HuH-7.5 (cell line): Measurements from ENCODE around the gene SLC9A4.

ENCODE experiments used
- DNase-seq: peaks from one replicate; pipeline ENCODE4 v3.0.0; 2011; ENCODE audit warnings: low spot score

Gene SLC9A4

GRCh38 chr2:102473020-102473419 lies at the start of gene SLC9A4:
Gene SLC9A4 (plus strand): TSS chr2:102473226. CDS start chr2:102473760, 534 bp downstream.
- peak; percentile 13 for DNase-seq

GRCh38 chr2:102423368-102423767 lies 49.7 kb upstream of the SLC9A4 start:
- no peak for DNase-seq

GRCh38 chr2:102424754-102425153 lies 48.3 kb upstream of the SLC9A4 start:
- DNase-seq: no peak

- DNase-seq: no peak
Measured at GRCh38 chr2:102425441-102426132, 47.4 kb upstream of the SLC9A4 start.

GRCh38 chr2:102427249-102427648 lies 45.8 kb upstream of the SLC9A4 start:
- DNase-seq: no peak

- DNase-seq: no peak
Measured at GRCh38 chr2:102428573-102428972, 44.5 kb upstream of the SLC9A4 start.

GRCh38 chr2:102432386-102432785 lies 40.6 kb upstream of the SLC9A4 start:
- no peak for DNase-seq

- no peak for DNase-seq
Measured at GRCh38 chr2:102433973-102434654, 38.9 kb upstream of the SLC9A4 start.

GRCh38 chr2:102434655-102435381 lies 38.2 kb upstream of the SLC9A4 start:
- no peak for DNase-seq

GRCh38 chr2:102435741-102436140 lies 37.3 kb upstream of the SLC9A4 start:
- DNase-seq: no peak

- DNase-seq: no peak
Measured at GRCh38 chr2:102436323-102436722, 36.7 kb upstream of the SLC9A4 start.

- DNase-seq: no peak
Measured at GRCh38 chr2:102437122-102437521, 35.9 kb upstream of the SLC9A4 start.

GRCh38 chr2:102438111-102438510 lies 34.9 kb upstream of the SLC9A4 start:
- DNase-seq: no peak

GRCh38 chr2:102438578-102438977 lies 34.4 kb upstream of the SLC9A4 start:
- DNase-seq: no peak

- DNase-seq: no peak
Measured at GRCh38 chr2:102439065-102439695, 33.8 kb upstream of the SLC9A4 start.

GRCh38 chr2:102442967-102443828 lies 29.8 kb upstream of the SLC9A4 start:
- DNase-seq: no peak

GRCh38 chr2:102444233-102444632 lies 28.8 kb upstream of the SLC9A4 start:
- DNase-seq: no peak

GRCh38 chr2:102446936-102447335 lies 26.1 kb upstream of the SLC9A4 start:
- DNase-seq: no peak

GRCh38 chr2:102449370-102449974 lies 23.6 kb upstream of the SLC9A4 start:
- no peak for DNase-seq

- DNase-seq: no peak
Measured at GRCh38 chr2:102451968-102452367, 21.1 kb upstream of the SLC9A4 start.

- DNase-seq: no peak
Measured at GRCh38 chr2:102453501-102453900, 19.5 kb upstream of the SLC9A4 start.
